PC-9 (cell line): ENCODE data around the gene INSIG2. TPM values are rescaled to one million over a fixed set of nuclear protein-coding genes. Genes with fewer than 3 reads are reported as not detected.
A peak's percentile ranks its signal among the peaks of the same experiment; 100 is the strongest.

Experiments used
- BruUV-seq: library from RNA; stranded (reverse); fragments of 400-500 nt; replicated peaks from 2 replicates; lab custom pipeline; 2021; lab: Mats Ljungman, UMichigan
- CTCF ChIA-PET: fragments of 300-600 bp; sonication (Branson Sonifier 250); formaldehyde crosslinking; loops from one replicate; lab custom pipeline; 2022; ENCODE audit warnings: antibody characterized with exemption; lab: Charles Lee
- POLR2A ChIA-PET: fragments of 300-600 bp; sonication (Branson Sonifier 250); formaldehyde crosslinking; loops from one replicate; lab custom pipeline; 2022; ENCODE audit warnings: antibody characterized with exemption; ENCODE audit not compliant: unreplicated experiment; lab: Charles Lee
- DNase-seq, 2 experiments: peaks; one replicate each; pipeline versions ENCODE4 v3.0.0 to v3.0.0-alpha.2; 2015 to 2022; ENCODE audit warnings: mixed read lengths in 1 of 2
- H2AFZ ChIP-seq: fragments of 200-600 bp; sonication (generic); 2 replicates; pipeline ENCODE4 v1.8.1; 2017; ENCODE audit warnings: antibody characterized with exemption
- H3F3A ChIP-seq: fragments of 200-600 bp; sonication (generic); 2 replicates; pipeline ENCODE4 v1.8.1; 2017; ENCODE audit warnings: antibody characterized with exemption, mild to moderate bottlenecking, low read depth; ENCODE audit not compliant: insufficient read depth
- H3K27ac ChIP-seq: fragments of 200-600 bp; sonication (generic); 2 replicates; pipeline ENCODE4 v1.6.1; 2016; ENCODE audit warnings: mixed run types
- H3K27me3 ChIP-seq: fragments of 200-600 bp; sonication (generic); 2 replicates; pipeline ENCODE4 v1.6.1; 2016; ENCODE audit warnings: low read depth, mixed run types; ENCODE audit not compliant: insufficient read depth
- H3K36me3 ChIP-seq: fragments of 200-600 bp; sonication (generic); 2 replicates; pipeline ENCODE4 v1.6.1; 2016; ENCODE audit warnings: low read depth, mixed run types
- H3K4me1 ChIP-seq: fragments of 200-600 bp; sonication (generic); replicated peaks from 2 replicates; pipeline ENCODE4 v1.6.1; 2016; ENCODE audit warnings: mixed run types; ENCODE audit not compliant: insufficient read depth
- H3K4me2 ChIP-seq: fragments of 200-600 bp; sonication (generic); 2 replicates; pipeline ENCODE4 v1.6.1; 2017; ENCODE audit warnings: mixed run types
- H3K4me3 ChIP-seq: fragments of 200-600 bp; sonication (generic); 2 replicates; pipeline ENCODE4 v1.6.1; 2016; ENCODE audit warnings: mixed run types
- H3K79me2 ChIP-seq: fragments of 200-600 bp; sonication (generic); 2 replicates; pipeline ENCODE4 v1.6.1; 2017; ENCODE audit warnings: low read depth, mixed run types
- H3K9me2 ChIP-seq: fragments of 200-600 bp; sonication (generic); 2 replicates; pipeline ENCODE4 v1.8.1; 2017; ENCODE audit warnings: mild to moderate bottlenecking; ENCODE audit not compliant: insufficient read depth
- H3K9me3 ChIP-seq: fragments of 200-600 bp; sonication (generic); 2 replicates; pipeline ENCODE4 v1.8.1; 2016; ENCODE audit warnings: low read depth; ENCODE audit not compliant: insufficient read depth
- H4K20me1 ChIP-seq: fragments of 200-600 bp; sonication (generic); 2 replicates; pipeline ENCODE4 v1.8.1; 2017; ENCODE audit not compliant: insufficient read depth
- CTCF ChIP-seq: fragments of 200-600 bp; sonication (generic); conservative IDR thresholded peaks from 2 replicates; pipeline ENCODE4 v1.6.1; 2017; ENCODE audit warnings: mixed run types, antibody characterized with exemption, mild to moderate bottlenecking, moderate library complexity
- EZH2 ChIP-seq: fragments of 200-600 bp; sonication (generic); IDR thresholded peaks from 2 replicates; pipeline ENCODE4 v1.8.0; 2017; ENCODE audit warnings: antibody characterized with exemption, low read depth
- intact Hi-C: fragments of 100-400 bp; cut with micrococcal nuclease; formaldehyde crosslinking; loops from one replicate; pipeline ENCODE4 v1.10.0; 2022; ENCODE audit not compliant: unreplicated experiment
- total RNA-seq: library from RNA; stranded (reverse); gene quantifications from 2 replicates; pipeline ENCODE4 v1.2.3, GENCODE V29; 2021

The INSIG2 gene
- total RNA-seq, 1 experiment from 2014 or later = 33.6 TPM

DNA sequence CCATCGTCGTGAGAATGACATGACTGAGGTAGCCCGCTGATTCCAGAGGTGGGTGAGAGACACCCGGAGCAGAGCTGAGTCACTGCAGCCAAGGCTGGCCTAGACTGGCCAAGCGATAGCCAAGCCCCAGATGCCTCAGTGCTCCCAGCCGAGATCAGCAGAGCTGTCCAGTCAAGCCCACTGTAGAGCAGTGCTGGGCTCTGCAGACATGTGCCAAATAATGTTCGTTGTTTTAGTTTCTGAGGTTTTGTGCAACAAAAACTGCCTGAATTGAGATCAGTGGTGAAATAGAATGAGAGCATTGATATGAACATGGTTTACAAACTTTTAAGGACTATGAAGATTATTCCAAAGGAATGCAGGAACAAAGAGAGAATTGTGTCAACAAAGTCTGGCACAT, 42.1 kb downstream of the INSIG2 start:
- H3K9me3 ChIP-seq = no peaks in the 10 kb centered on the region
- H3K27me3 ChIP-seq = no peaks in the 10 kb centered on the region
- H4K20me1 ChIP-seq = no peaks in the 10 kb centered on the region
- TF ChIP-seq EZH2 (no peak), CTCF (no peak)
- no peak overlapping the region for H3K4me2 ChIP-seq
- BruUV-seq = no TSS peak
- no peak overlapping the region for H3K4me3 ChIP-seq
- H3K27ac ChIP-seq = no peak overlapping the region
- H2AFZ ChIP-seq = no peak overlapping the region
- no peaks in the 10 kb centered on the region for H3K9me2 ChIP-seq
- intact Hi-C loops = no loop called here
- CTCF ChIA-PET = no interaction called here
- H3F3A ChIP-seq = peaks cover 5% of the 10 kb centered on the region
- no peaks in the 10 kb centered on the region for H3K79me2 ChIP-seq
- POLR2A ChIA-PET = no interaction called here
- H3K36me3 ChIP-seq = no peaks in the 10 kb centered on the region
- DNase-seq = no peak
- peaks cover 14% of the 10 kb centered on the region for H3K4me1 ChIP-seq

DNA sequence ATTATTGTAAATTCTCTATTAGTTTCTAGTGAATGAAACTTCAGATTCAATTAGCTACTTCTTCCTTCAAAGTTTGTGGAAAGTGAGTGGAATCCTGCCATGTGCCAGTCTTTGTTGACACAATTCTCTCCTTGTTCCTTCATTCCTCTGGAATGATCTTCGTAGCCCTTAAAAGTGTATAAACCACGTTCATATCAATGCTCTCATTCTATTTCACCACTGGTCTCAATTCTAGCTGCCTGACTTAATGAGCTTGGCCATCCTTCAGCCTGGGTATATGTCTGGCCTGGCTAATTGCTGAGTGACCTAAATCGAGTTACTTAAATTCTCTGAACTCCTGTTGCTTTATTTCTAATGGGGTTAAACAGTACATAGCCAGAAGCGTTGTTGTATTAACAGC, 43.5 kb downstream of the INSIG2 start:
- no peak overlapping the region for H3K4me3 ChIP-seq
- H2AFZ ChIP-seq = no peak overlapping the region
- POLR2A ChIA-PET = no interaction called here
- no peak overlapping the region for H3K4me2 ChIP-seq
- BruUV-seq = no TSS peak
- H3K27me3 ChIP-seq = no peaks in the 10 kb centered on the region
- H3K4me1 ChIP-seq = no peaks in the 10 kb centered on the region
- no peaks in the 10 kb centered on the region for H3K79me2 ChIP-seq
- no peaks in the 10 kb centered on the region for H3K9me3 ChIP-seq
- no peaks in the 10 kb centered on the region for H4K20me1 ChIP-seq
- intact Hi-C loops = no loop called here
- no peak for DNase-seq
- H3F3A ChIP-seq = no peaks in the 10 kb centered on the region
- CTCF ChIA-PET = no interaction called here
- no peaks in the 10 kb centered on the region for H3K36me3 ChIP-seq
- H3K27ac ChIP-seq = no peak overlapping the region
- TF ChIP-seq EZH2 (no peak), CTCF (no peak)
- no peaks in the 10 kb centered on the region for H3K9me2 ChIP-seq

DNA sequence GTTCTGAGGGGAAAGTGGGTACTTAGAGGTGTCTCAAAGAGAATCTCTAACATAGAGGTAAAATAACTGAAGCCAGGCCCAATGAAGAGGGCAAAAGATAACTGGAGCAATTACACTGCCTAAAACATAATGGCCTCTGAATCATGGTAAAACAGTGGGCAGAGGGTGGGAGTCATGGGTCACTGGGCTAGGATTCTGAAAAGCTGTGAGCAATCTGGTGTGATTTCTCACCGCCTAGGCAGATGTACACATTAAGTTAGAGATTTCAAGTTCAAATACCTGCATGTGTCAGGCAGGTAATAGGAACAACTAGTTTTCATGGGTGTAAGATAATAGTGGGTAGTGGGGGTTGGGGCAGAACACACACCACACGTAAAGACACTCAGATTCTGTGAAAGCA, 45.6 kb downstream of the INSIG2 start:
- Histone ChIP-seq H3K36me3 (no peaks in the 10 kb centered on the region), H4K20me1 (no peaks in the 10 kb centered on the region), H3F3A (no peaks in the 10 kb centered on the region), H3K4me3 (no peak overlapping the region), H3K9me3 (no peaks in the 10 kb centered on the region), H3K4me2 (no peak overlapping the region), H3K27ac (no peak overlapping the region), H2AFZ (no peak overlapping the region), H3K27me3 (no peaks in the 10 kb centered on the region), H3K9me2 (no peaks in the 10 kb centered on the region), H3K79me2 (no peaks in the 10 kb centered on the region), H3K4me1 (no peaks in the 10 kb centered on the region)
- intact Hi-C loops = no loop called here
- ChIA-PET CTCF (no interaction called here), POLR2A (no interaction called here)
- TF ChIP-seq CTCF (no peak), EZH2 (no peak)
- BruUV-seq = no TSS peak
- DNase-seq = peak in 1 of 2 experiments; percentile 26
